Measurements from ENCODE around the gene PLCB1. TPM values are rescaled to one million over a fixed set of nuclear protein-coding genes. Genes with fewer than 3 reads are reported as not detected.

Gene PLCB1
- total RNA-seq, 1 donor, result 46.5 TPM

DNA sequence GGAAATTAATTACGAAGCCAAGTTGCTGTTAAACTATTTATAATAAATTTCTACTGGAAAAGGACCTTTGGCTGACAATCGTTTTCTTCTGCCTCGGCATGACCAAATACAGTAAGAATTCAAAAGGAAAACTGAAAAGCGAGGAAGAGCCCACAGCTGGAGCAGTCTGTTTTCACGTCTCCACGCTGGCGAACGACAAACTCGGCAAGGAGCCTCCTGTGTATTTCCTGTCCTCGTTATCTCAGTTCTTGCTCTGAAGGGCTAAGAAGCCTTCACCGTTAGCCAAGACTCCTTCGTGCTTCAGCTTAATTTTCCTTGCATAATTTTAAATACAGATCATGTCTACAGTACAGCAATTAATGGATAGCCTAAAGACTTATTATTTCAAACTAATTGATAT, 722.5 kb downstream of the PLCB1 start:
- TF ChIP-seq, protein P1, sequence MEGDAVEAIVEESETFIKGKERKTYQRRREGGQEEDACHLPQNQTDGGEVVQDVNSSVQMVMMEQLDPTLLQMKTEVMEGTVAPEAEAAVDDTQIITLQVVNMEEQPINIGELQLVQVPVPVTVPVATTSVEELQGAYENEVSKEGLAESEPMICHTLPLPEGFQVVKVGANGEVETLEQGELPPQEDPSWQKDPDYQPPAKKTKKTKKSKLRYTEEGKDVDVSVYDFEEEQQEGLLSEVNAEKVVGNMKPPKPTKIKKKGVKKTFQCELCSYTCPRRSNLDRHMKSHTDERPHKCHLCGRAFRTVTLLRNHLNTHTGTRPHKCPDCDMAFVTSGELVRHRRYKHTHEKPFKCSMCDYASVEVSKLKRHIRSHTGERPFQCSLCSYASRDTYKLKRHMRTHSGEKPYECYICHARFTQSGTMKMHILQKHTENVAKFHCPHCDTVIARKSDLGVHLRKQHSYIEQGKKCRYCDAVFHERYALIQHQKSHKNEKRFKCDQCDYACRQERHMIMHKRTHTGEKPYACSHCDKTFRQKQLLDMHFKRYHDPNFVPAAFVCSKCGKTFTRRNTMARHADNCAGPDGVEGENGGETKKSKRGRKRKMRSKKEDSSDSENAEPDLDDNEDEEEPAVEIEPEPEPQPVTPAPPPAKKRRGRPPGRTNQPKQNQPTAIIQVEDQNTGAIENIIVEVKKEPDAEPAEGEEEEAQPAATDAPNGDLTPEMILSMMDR (IDR thresholded peaks at IDR 0.05; ENCODE audit: insufficient read depth, low read length), result no peak
- peak overlapping the region; percentile 31 for H3K4me3 ChIP-seq (ENCODE audit: low read depth, low read length)
- peak; percentile 79 for DNase-seq (ENCODE audit: low read depth)

- peak; percentile 76 for DNase-seq (ENCODE audit: low read depth)
- TF ChIP-seq, protein P1 (IDR thresholded peaks at IDR 0.05; ENCODE audit: insufficient read depth, low read length), result no peak
- H3K4me3 ChIP-seq (ENCODE audit: low read depth, low read length), result no peak overlapping the region
Measured at GRCh38 chr20:8855315-8855714, 723.2 kb downstream of the PLCB1 start.

GRCh38 chr20:8856668-8857067, 724.6 kb downstream of the PLCB1 start:
- no peak overlapping the region for H3K4me3 ChIP-seq (ENCODE audit: low read depth, low read length)
- no peak for DNase-seq (ENCODE audit: low read depth)

GRCh38 chr20:8858181-8858787, 726.2 kb downstream of the PLCB1 start:
- no peak overlapping the region for H3K4me3 ChIP-seq (ENCODE audit: low read depth, low read length)

More at GRCh38 chr20:8856668-8857067, 724.6 kb downstream of the PLCB1 start:
- TF ChIP-seq, protein P1 (IDR thresholded peaks at IDR 0.05; ENCODE audit: insufficient read depth, low read length), result no peak

DNA sequence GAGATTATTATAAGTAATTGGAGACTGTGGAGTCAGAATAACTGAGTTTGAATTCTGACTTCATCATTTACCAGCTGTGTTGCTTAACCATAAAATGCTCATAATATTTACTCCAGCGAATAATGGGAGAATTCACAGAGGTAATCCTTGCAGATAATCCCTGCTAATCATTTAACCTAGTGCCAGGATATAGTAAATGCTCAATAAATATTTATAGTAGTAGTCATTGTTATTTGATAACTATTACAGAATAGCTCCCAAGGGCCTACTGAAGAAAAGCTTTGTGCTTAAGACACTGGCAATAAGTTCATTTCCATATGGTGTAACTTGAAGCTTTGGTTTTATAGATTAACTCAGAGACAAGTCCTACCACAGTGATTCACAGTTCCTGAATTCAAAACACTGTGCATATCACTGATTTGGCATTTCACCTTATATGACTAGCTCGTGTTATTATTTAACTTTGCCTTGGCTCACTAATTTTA, 728.0 kb downstream of the PLCB1 start:
- peak; percentile 78 for DNase-seq (ENCODE audit: low read depth)
- no peak overlapping the region for H3K4me3 ChIP-seq (ENCODE audit: low read depth, low read length)
- TF ChIP-seq, protein P1 (IDR thresholded peaks at IDR 0.05; ENCODE audit: insufficient read depth, low read length), result no peak

More at GRCh38 chr20:8858181-8858787, 726.2 kb downstream of the PLCB1 start:
- DNase-seq (ENCODE audit: low read depth), result no peak
- TF ChIP-seq, protein P1 (IDR thresholded peaks at IDR 0.05; ENCODE audit: insufficient read depth, low read length), result no peak

DNA sequence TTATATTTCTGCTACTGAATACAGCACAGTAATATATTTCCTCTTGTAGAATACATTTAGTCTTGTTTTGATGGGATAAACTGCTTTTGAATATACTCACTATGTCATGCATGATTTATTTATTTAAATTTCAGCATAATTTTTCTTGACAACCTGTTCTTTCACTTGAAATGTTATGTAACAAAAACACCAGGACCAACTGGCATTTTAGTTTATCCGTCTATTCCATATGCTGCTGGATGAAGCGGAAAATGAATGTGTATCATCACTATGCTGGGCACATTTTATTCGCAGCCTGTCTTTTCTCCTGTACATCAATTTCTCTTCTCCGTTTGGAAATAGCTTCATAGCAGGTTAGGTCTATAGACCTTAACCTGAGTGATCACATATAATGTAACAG, 730.0 kb downstream of the PLCB1 start:
- TF ChIP-seq, protein P1 (IDR thresholded peaks at IDR 0.05; ENCODE audit: insufficient read depth, low read length), result no peak
- H3K4me3 ChIP-seq (ENCODE audit: low read depth, low read length), result no peak overlapping the region
- DNase-seq (ENCODE audit: low read depth), result no peak

GRCh38 chr20:8865636-8866035, 733.6 kb downstream of the PLCB1 start:
- no peak overlapping the region for H3K4me3 ChIP-seq (ENCODE audit: low read depth, low read length)
- TF ChIP-seq, protein P1 (IDR thresholded peaks at IDR 0.05; ENCODE audit: insufficient read depth, low read length), result no peak

More at GRCh38 chr20:8865636-8866035, 733.6 kb downstream of the PLCB1 start:
- no peak for DNase-seq (ENCODE audit: low read depth)
